Large intestine (tissue), 3 donors: ENCODE measurements around the gene PDF. TPM values are rescaled to one million over a fixed set of nuclear protein-coding genes. Genes with fewer than 3 reads are reported as not detected.

ENCODE experiments used
- DNase-seq, 2 donors: peaks; one replicate each; pipeline versions ENCODE4 v3.0.0 to v3.0.0-alpha.2; 2013
- H3K27ac ChIP-seq: one replicate; pipeline ENCODE4 v1.5.1; 2013; ENCODE audit warnings: low read length
- H3K27me3 ChIP-seq: 2 replicates; pipeline ENCODE4 v1.6.1; 2013; ENCODE audit warnings: low read length; ENCODE audit not compliant: control insufficient read depth, insufficient read depth
- H3K36me3 ChIP-seq: 2 replicates; pipeline ENCODE4 v1.6.1; 2013; ENCODE audit warnings: low read length; ENCODE audit not compliant: control insufficient read depth, insufficient read depth
- H3K4me1 ChIP-seq: one replicate; pipeline ENCODE4 v1.6.1; 2013; ENCODE audit warnings: low read length; ENCODE audit not compliant: control insufficient read depth, insufficient read depth
- H3K4me3 ChIP-seq: one replicate; pipeline ENCODE4 v1.5.1; 2013; ENCODE audit warnings: low read length
- H3K9me3 ChIP-seq: one replicate; pipeline ENCODE4 v1.6.1; 2013; ENCODE audit warnings: mild to moderate bottlenecking, low read depth, low read length, moderate library complexity; ENCODE audit not compliant: control insufficient read depth
- WGBS: methylation state at CpG from one replicate; pipeline ENCODE4 v1.1.5; 2013; ENCODE audit warnings: low lambda C conversion rate; ENCODE audit not compliant: insufficient coverage; 5-methylcytosine and 5-hydroxymethylcytosine counted together
- polyA plus RNA-seq: library from polyadenylated mRNA; unstranded; fragments of 120-200 nt; gene quantifications from one replicate; pipeline ENCODE4 v1.2.1, GENCODE V29; 2013

The PDF gene
- polyA plus RNA-seq, 1 donor: 11.9 TPM

- DNase-seq: no peak
- 100% methylated on average over 1 of the region's 5 CpGs for WGBS
- no peaks in the 10 kb centered on the region for H3K9me3 ChIP-seq
- no peaks in the 10 kb centered on the region for H3K27me3 ChIP-seq
- no peak overlapping the region for H3K4me3 ChIP-seq
- H3K4me1 ChIP-seq: peaks cover 6% of the 10 kb centered on the region
- H3K36me3 ChIP-seq: peaks cover 23% of the 10 kb centered on the region
- H3K27ac ChIP-seq: no peak overlapping the region
These were observed 13.8 kb upstream of the PDF start for GRCh38 chr16:69344171-69344570.

- no peak for DNase-seq
- Histone ChIP-seq H3K36me3 (peaks cover 33% of the 10 kb centered on the region), H3K9me3 (no peaks in the 10 kb centered on the region), H3K27ac (peak overlapping the region; percentile 85), H3K27me3 (no peaks in the 10 kb centered on the region), H3K4me1 (peaks cover 13% of the 10 kb centered on the region), H3K4me3 (peak overlapping the region; percentile 82)
- WGBS: 60% methylated on average over 1 of the region's 16 CpGs
These were observed 9.8 kb upstream of the PDF start for GRCh38 chr16:69340095-69340644.

DNA sequence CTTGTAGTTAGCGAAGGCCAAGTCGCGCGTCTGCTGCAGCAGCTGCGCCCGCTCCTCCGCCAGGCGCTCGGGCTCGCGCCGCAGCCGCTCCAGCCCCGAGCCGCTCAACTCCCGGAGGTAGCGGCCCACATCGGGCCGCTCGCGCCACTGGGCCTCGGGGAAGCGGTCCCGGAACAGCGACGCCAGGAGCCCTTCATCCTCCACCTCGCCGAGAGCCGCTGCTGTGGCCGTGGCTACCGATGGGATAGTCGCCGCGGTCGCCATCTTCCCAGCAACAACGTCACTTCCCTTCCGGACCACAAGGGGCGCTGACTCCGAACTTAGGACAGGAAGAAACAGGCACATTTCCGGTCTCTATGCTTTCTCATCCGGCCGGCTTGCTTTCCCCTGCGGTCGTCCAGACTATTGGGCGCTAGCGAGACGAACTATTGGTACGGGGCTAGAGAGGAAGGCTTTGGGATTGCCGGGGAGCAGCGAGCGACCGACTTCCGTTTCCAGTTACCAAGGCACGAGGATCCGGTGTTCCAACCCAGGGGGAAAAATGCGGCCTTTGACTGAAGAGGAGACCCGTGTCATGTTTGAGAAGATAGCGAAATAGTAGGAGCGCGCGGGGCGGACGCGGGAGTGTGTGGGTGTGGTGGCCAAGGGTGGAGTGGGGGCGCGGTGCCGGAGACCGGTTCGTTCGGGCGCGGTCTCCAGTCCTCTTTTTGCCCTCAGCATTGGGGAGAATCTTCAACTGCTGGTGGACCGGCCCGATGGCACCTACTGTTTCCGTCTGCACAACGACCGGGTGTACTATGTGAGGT lies 9.1 kb upstream of the PDF start, which contains the start of the genes COG8 and NIP7:
Gene COG8, minus strand, starts transcription at position 276 of the 806 bp plus-strand sequence. Its CDS starts 12 bp downstream, at position 264.
Gene NIP7, plus strand, starts transcription at position 484 of the 806 bp plus-strand sequence. Its CDS starts 58 bp downstream, at position 542.
- peak; percentile 96 to 98 for DNase-seq
- H3K4me3 ChIP-seq: peak within 1 kb of the TSS; percentile 82
- H3K27ac ChIP-seq: peak within 1 kb of the TSS; percentile 85
- no peaks in the 10 kb centered on the region for H3K9me3 ChIP-seq
- peaks cover 13% of the 10 kb centered on the region for H3K4me1 ChIP-seq
- H3K36me3 ChIP-seq: peaks cover 40% of the 10 kb centered on the region
- H3K27me3 ChIP-seq: no peaks in the 10 kb centered on the region
- WGBS: no CpG with 5 or more reads among the region's 77 CpGs

- H3K27ac ChIP-seq: peak overlapping the region; percentile 85
- peaks cover 13% of the 10 kb centered on the region for H3K4me1 ChIP-seq
- no peaks in the 10 kb centered on the region for H3K9me3 ChIP-seq
- H3K27me3 ChIP-seq: no peaks in the 10 kb centered on the region
- DNase-seq: no peak
- peak overlapping the region; percentile 82 for H3K4me3 ChIP-seq
- peaks cover 42% of the 10 kb centered on the region for H3K36me3 ChIP-seq
- WGBS: 0% methylated on average over 1 of the region's 46 CpGs
These were observed 8.3 kb upstream of the PDF start for GRCh38 chr16:69338557-69339288.

DNA sequence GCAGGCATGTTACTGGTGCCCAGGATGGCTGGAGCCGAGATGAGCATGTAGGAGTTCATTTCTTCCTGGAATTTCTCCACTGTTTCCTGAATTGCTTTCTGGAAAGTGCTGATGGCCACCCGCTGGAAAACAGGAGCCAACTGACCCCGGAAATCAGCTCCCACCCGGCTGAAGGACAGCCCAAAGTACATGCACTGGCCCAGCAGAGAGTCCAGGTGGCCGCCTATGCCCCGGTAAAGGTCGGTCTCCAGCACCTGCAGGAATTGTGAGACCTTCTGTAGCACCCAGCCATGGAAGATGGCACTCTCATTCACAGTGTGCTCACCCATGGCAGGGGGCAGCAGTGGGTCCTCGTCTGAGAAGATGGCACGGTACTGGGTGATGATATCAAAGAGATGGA lies 4.3 kb upstream of the PDF start:
- Histone ChIP-seq H3K27me3 (no peaks in the 10 kb centered on the region), H3K4me3 (no peak overlapping the region), H3K27ac (no peak overlapping the region), H3K36me3 (peaks cover 47% of the 10 kb centered on the region), H3K4me1 (peaks cover 7% of the 10 kb centered on the region), H3K9me3 (no peaks in the 10 kb centered on the region)
- no peak for DNase-seq
- WGBS: no CpG with 5 or more reads among the region's 9 CpGs

DNA sequence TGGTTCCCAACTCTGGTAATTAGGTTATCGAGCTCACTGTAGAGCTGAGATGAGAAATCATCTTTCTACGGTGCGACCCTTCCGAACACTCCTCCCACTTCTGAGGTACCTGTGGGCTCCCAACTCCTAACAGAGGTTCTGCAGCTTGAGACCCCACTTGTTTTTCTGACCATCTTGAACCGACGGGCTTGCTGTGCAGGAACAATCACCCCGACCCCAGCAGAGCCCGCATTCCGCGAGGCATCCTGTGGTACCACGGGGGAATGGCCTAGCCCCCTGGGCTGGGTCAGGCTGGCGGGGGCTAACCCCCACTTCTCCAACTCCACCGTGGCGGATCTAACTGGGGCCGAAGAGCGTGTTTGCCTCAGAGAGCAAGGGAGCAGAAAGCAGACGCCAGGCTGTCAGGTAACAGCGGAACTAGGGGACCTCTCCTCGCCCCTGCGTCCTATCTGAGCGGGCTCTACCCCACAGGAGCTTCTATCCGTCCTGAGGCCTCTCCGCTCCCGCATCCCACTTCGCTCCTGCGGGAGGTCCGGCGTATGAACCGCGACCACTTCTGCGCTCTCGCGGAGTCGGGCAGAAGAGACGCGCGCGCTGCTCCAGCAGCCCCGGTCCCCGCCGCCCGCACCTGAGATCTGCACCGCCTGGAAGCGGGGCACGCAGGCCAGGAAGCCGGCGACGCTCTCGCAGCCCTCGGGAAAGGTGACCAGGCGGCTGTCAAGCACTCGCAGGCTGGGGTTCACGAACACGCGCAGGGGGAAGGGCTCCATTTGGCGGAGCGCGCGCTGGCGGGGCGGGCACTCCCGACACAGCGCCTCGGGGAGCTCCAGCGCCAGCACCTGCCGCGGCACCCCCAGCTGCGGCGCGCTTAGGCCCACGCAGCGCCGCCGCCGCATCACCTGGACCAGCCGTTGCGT lies 761 bp downstream of the PDF start:
- DNase-seq: peak in 1 of 2 donors; percentile 48
- Histone ChIP-seq H3K4me1 (peaks cover 42% of the 10 kb centered on the region), H3K36me3 (peaks cover 56% of the 10 kb centered on the region), H3K4me3 (peak overlapping the region; percentile 76), H3K27me3 (no peaks in the 10 kb centered on the region), H3K9me3 (no peaks in the 10 kb centered on the region), H3K27ac (peak overlapping the region; percentile 54)
- no CpG with 5 or more reads among the region's 77 CpGs for WGBS

DNA sequence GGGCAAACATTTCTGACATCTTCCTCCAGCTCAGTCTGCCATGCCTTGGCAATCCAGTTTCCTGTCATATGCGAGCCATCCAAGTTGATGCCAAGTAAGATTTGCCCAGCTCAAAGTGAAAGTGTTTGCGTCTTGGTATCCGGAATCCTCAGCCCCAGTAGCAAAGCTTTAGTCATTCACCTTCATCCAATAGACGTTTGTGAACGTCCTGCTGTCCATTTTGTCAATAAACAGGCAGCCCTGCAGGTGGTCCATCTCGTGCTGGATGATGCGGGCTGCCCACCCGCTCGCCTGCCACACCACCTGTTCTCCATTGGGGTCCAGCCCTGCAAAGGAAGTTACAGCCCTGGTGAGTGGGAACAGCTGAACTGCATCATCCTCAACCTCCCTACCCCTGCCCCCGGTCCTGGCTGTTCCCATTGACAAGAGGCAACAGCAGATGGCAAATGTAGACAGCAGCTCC lies 1.5 kb downstream of the PDF start:
- Histone ChIP-seq H3K36me3 (peaks cover 56% of the 10 kb centered on the region), H3K27me3 (no peaks in the 10 kb centered on the region), H3K9me3 (no peaks in the 10 kb centered on the region), H3K4me1 (peaks cover 42% of the 10 kb centered on the region), H3K4me3 (peak overlapping the region; percentile 76), H3K27ac (no peak overlapping the region)
- DNase-seq: no peak
- no CpG with 5 or more reads among the region's 10 CpGs for WGBS

DNA sequence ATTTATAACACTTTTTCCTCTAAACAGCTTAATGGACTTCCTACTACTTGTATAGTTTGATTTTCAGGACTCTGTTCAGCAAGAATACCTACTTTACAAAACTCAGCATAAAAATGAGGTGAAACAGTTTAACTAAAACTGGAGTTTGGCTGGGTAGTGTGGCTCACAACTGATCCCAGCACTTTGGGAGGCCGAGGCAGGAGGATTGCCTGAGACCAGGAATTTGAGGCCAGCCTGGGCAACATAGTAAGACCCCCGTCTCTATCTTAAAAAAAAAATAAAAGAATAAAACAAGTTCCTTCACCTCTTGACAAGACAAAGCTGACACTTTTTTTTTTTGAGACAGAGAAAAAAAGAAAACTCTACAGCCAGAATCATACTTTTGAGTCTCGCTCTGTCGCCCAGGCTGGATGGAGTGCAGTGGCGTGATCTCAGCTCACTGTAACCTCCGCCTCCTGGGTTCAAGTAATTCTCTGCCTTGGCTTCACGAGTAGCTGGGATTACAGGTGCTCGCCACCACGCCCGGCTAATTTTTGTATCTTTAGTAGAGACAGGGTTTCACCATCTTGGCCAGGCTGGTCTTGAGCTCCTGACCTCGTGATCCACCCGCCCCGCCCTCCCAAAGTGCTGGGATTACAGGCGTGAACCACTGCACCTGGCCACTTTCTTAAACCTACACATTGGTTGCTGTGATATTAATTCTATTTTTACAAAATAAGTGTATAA lies 2.6 kb downstream of the PDF start:
- Histone ChIP-seq H3K27me3 (no peaks in the 10 kb centered on the region), H3K4me1 (peaks cover 42% of the 10 kb centered on the region), H3K9me3 (no peaks in the 10 kb centered on the region), H3K4me3 (no peak overlapping the region), H3K27ac (peak overlapping the region; percentile 91), H3K36me3 (peaks cover 54% of the 10 kb centered on the region)
- DNase-seq: no peak
- WGBS: no CpG with 5 or more reads among the region's 14 CpGs

DNA sequence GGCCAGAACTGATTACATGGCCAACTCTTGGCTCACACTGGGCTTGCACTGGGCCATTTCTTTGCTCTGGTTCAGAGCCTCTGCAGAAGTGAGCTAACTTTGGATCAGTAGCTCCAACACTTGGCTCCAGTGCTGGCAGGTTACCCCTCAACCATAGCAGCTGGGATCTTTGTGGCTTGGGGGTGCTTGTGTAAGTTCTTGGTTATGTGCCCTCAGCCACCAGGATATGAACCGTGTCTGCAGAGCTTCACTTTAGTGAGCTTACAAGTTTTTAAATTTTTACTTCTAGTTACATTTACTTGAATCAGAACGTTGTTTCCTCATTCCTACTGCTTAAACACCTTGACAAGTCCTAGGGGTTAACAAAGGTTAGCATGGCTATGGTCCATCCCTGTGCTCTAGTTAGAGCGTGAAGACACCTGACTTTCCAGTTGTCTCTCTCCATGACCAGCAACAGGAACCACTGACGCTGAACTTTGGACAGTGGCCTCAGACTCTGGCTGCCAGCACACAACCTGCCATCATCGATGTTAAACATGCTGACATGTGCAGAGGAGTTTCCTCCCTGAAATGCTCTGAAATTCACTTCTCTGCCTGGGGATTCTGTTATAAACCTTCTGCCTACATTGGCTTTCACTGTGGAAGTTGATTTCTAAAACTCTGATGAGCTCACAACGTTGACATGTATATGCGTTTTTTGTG lies 4.1 kb downstream of the PDF start:
- H3K4me3 ChIP-seq: no peak overlapping the region
- H3K27me3 ChIP-seq: no peaks in the 10 kb centered on the region
- H3K27ac ChIP-seq: peak overlapping the region; percentile 91
- H3K4me1 ChIP-seq: peaks cover 42% of the 10 kb centered on the region
- peaks cover 58% of the 10 kb centered on the region for H3K36me3 ChIP-seq
- peak; percentile 88 to 94 for DNase-seq
- 41% methylated on average over 4 of the region's 7 CpGs for WGBS
- H3K9me3 ChIP-seq: no peaks in the 10 kb centered on the region
